GM12864 (cell line): ENCODE results near the gene LMO2.
"Not testable (repeated sequence)": the region's sequence is repeated elsewhere in the genome, so short reads cannot be mapped to it uniquely, and the experiment has no call there.

Experiments
- DNase-seq: peaks from one replicate; pipeline ENCODE4 v3.0.0-alpha.2; 2011; ENCODE audit warnings: low read depth
- H3K4me3 ChIP-seq: 2 replicates; pipeline ENCODE4 v1.5.1; 2011; ENCODE audit warnings: mild to moderate bottlenecking, low read depth, low read length, control low read depth
- TF ChIP-seq, protein P1 (sequence below): IDR thresholded peaks from 2 replicates; pipeline ENCODE4 v1.5.1; 2011; ENCODE audit warnings: low read depth, mild to moderate bottlenecking, moderate library complexity, low read length, control low read depth, inconsistent platforms; ENCODE audit errors: missing control alignments

The LMO2 gene

DNA sequence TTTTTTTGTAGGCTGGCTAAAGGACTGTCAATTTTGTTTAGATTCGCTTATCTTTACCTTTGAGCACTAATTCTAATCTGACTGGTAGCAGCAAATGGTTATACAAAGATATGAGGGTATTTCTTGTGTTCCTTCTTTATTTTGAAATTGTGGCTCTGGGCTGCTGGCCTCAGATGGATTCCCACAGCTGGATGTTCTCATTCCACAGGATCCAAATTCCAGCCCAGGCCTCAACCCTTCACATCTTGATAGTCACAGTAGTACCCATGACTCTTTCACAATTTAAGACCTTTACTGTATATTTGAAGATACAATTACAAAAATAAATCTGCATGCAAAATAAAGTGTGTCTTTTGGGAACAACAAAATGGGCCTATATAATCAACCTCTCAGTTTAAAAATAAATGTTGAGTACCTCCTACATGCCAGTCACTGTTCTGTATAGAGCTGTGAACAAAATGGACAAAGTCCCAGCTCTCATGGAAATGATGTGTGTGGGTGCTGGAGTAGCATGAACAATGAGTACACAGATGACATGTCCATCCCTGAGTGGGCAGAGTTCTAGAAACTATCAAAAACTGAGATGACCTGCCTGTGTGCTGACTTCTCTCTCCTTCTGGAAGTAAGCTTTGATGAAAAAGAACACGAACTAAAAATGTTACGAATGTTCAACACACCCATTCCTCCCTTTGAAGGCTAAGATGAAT is 65.9 kb downstream of the LMO2 start:
- H3K4me3 ChIP-seq: no peak overlapping the region
- no peak for DNase-seq
- TF ChIP-seq, protein P1, sequence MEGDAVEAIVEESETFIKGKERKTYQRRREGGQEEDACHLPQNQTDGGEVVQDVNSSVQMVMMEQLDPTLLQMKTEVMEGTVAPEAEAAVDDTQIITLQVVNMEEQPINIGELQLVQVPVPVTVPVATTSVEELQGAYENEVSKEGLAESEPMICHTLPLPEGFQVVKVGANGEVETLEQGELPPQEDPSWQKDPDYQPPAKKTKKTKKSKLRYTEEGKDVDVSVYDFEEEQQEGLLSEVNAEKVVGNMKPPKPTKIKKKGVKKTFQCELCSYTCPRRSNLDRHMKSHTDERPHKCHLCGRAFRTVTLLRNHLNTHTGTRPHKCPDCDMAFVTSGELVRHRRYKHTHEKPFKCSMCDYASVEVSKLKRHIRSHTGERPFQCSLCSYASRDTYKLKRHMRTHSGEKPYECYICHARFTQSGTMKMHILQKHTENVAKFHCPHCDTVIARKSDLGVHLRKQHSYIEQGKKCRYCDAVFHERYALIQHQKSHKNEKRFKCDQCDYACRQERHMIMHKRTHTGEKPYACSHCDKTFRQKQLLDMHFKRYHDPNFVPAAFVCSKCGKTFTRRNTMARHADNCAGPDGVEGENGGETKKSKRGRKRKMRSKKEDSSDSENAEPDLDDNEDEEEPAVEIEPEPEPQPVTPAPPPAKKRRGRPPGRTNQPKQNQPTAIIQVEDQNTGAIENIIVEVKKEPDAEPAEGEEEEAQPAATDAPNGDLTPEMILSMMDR: no peak

DNA sequence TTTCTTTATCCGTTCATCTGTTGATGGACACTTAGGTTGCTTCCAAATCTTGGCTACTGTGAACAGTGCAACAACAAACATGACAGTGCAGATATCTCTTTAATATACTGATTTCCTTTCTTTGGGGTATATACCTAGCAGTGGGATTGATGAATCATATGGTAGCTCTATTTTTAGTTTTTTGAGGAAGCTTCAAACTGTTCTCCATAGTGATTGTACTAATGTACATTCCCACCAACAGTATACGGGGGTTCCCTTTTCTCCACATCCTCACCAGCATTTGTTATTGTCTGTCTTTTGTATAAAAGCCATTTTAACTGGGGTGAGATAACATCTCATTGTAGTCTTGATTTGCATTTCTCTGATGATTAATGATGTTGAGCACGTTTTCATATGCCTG is 68.9 kb downstream of the LMO2 start:
- not testable (repeated sequence) for DNase-seq, H3K4me3 ChIP-seq

DNA sequence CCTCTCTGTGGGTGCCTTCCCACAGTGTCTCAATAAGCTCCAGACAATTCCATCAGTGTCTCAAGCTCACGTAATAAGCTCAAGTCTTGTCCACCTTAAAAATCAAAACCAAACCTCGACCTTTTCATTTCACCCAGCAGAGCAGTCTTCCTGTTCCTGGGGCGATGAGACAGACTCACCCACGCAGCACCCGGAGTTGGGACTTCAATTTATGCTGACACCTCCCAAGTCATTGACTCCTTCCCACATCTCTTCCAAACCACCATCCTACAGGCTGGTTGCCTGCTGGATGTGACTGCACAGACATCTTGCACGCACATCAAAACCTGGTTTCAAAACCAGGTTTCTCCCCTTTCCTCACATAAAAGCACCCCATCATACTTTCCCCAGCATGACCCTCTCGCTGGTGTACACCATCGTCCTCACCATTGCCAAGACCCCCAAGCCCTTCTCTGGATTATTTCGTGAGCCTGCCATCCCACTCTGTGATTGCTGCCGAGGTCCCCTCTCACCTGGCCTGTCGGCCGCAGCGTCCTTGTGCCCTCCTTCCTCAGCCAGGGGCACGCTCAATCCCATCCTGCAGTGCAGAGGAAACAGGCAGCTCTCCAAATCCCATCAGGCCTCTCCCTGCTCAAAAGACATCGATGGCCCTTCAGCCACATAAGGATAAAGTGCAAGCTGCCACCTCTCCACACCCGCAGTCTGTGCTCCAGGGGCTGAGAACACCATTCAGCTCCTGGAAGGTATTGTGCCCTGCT is 72.4 kb downstream of the LMO2 start:
- TF ChIP-seq, protein P1: no peak
- DNase-seq: no peak
- H3K4me3 ChIP-seq: no peak overlapping the region
